ENCODE data around the gene PKD1L1. TPM values are rescaled to one million over a fixed set of nuclear protein-coding genes. Genes with fewer than 3 reads are reported as not detected.

PKD1L1 gene
- total RNA-seq, 1 donor from 2014 or later, result 0.89 TPM

- Mint-ChIP-seq H3K27me3 (no peaks in the 10 kb centered on the region), H3K4me3 (ENCODE audit: low read depth) (no peak overlapping the region), H3K36me3 (ENCODE audit: insufficient read depth) (no peaks in the 10 kb centered on the region), H3K9me3 (ENCODE audit: low read depth) (peaks cover 10% of the 10 kb centered on the region), H3K27ac (no peak overlapping the region), H3K4me1 (ENCODE audit: low read depth) (peaks cover 11% of the 10 kb centered on the region)
- TF ChIP-seq CTCF (IDR thresholded peaks at IDR 0.05; ENCODE audit: unreplicated experiment), result no peak
- no peak for DNase-seq (ENCODE audit: low spot score, unreplicated experiment)
These were observed 156.6 kb downstream of the PKD1L1 start for GRCh38 chr7:47791682-47792081.

- no peaks in the 10 kb centered on the region for H3K27me3 Mint-ChIP-seq
- no peak overlapping the region for H3K4me3 Mint-ChIP-seq (ENCODE audit: low read depth)
- H3K9me3 Mint-ChIP-seq (ENCODE audit: low read depth), result no peaks in the 10 kb centered on the region
- DNase-seq (ENCODE audit: low spot score, unreplicated experiment), result no peak
- H3K36me3 Mint-ChIP-seq (ENCODE audit: insufficient read depth), result no peaks in the 10 kb centered on the region
- no peak overlapping the region for H3K27ac Mint-ChIP-seq
- peaks cover 23% of the 10 kb centered on the region for H3K4me1 Mint-ChIP-seq (ENCODE audit: low read depth)
- no peak for TF ChIP-seq CTCF (IDR thresholded peaks at IDR 0.05; ENCODE audit: unreplicated experiment)
These were observed 160.2 kb downstream of the PKD1L1 start for GRCh38 chr7:47788083-47788482.

GRCh38 chr7:47787249-47788069, 160.8 kb downstream of the PKD1L1 start:
- no peaks in the 10 kb centered on the region for H3K36me3 Mint-ChIP-seq (ENCODE audit: insufficient read depth)
- no peak for DNase-seq (ENCODE audit: low spot score, unreplicated experiment)
- no peaks in the 10 kb centered on the region for H3K9me3 Mint-ChIP-seq (ENCODE audit: low read depth)
- peak overlapping the region; percentile 80 for H3K27ac Mint-ChIP-seq
- TF ChIP-seq CTCF (IDR thresholded peaks at IDR 0.05; ENCODE audit: unreplicated experiment), result no peak
- H3K4me3 Mint-ChIP-seq (ENCODE audit: low read depth), result no peak overlapping the region
- no peaks in the 10 kb centered on the region for H3K27me3 Mint-ChIP-seq
- H3K4me1 Mint-ChIP-seq (ENCODE audit: low read depth), result peaks cover 23% of the 10 kb centered on the region

- H3K9me3 Mint-ChIP-seq (ENCODE audit: low read depth), result no peaks in the 10 kb centered on the region
- no peak for TF ChIP-seq CTCF (IDR thresholded peaks at IDR 0.05; ENCODE audit: unreplicated experiment)
- no peak overlapping the region for H3K4me3 Mint-ChIP-seq (ENCODE audit: low read depth)
- peaks cover 23% of the 10 kb centered on the region for H3K4me1 Mint-ChIP-seq (ENCODE audit: low read depth)
- H3K36me3 Mint-ChIP-seq (ENCODE audit: insufficient read depth), result peaks cover under 1% of the 10 kb centered on the region
- DNase-seq (ENCODE audit: low spot score, unreplicated experiment), result no peak
- H3K27me3 Mint-ChIP-seq, result no peaks in the 10 kb centered on the region
- peak overlapping the region; percentile 80 for H3K27ac Mint-ChIP-seq
These were observed 161.6 kb downstream of the PKD1L1 start for GRCh38 chr7:47786557-47787248.

- no peaks in the 10 kb centered on the region for H3K9me3 Mint-ChIP-seq (ENCODE audit: low read depth)
- no peak for TF ChIP-seq CTCF (IDR thresholded peaks at IDR 0.05; ENCODE audit: unreplicated experiment)
- peaks cover 23% of the 10 kb centered on the region for H3K4me1 Mint-ChIP-seq (ENCODE audit: low read depth)
- H3K27me3 Mint-ChIP-seq, result no peaks in the 10 kb centered on the region
- H3K36me3 Mint-ChIP-seq (ENCODE audit: insufficient read depth), result peaks cover 2% of the 10 kb centered on the region
- no peak overlapping the region for H3K4me3 Mint-ChIP-seq (ENCODE audit: low read depth)
- DNase-seq (ENCODE audit: low spot score, unreplicated experiment), result no peak
- H3K27ac Mint-ChIP-seq, result peak overlapping the region; percentile 52
These were observed 162.2 kb downstream of the PKD1L1 start for GRCh38 chr7:47785923-47786556.

All from progenitor cell of endocrine pancreas (in vitro differentiated cells).